GM21381 (cell line): ENCODE measurements around the gene RAB25.
A peak's percentile ranks its signal among the peaks of the same experiment; 100 is the strongest.

Experiments used
- ATAC-seq: cut with Tn5 transposase; IDR thresholded peaks from one replicate; pipeline ENCODE4 v1.9.1; 2021; ENCODE audit warnings: mild to moderate bottlenecking, moderate library complexity; ENCODE audit not compliant: unreplicated experiment

Gene RAB25

GRCh38 chr1:156078728-156079127, 17.8 kb downstream of the RAB25 start:
- no peak for ATAC-seq

DNA sequence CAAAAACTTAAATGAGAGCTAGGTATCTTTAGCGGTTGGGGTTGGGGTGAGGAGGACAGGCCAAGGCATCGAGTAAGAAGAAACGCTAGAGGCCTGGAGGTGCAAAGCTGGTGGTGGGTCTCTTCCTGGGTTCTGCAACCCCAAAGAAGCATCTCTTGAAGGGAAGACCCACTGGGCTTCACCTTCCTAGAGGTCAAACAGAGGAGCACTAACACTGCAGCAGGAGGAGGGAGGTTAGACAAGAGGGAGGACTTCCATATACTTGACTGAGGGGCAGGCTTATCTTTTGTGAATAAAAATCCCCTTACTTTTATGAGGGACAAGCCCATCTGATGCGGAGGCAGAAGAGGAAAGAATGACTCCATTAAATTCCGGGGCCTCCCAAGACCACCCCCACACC, 18.8 kb downstream of the RAB25 start:
- ATAC-seq = no peak

DNA sequence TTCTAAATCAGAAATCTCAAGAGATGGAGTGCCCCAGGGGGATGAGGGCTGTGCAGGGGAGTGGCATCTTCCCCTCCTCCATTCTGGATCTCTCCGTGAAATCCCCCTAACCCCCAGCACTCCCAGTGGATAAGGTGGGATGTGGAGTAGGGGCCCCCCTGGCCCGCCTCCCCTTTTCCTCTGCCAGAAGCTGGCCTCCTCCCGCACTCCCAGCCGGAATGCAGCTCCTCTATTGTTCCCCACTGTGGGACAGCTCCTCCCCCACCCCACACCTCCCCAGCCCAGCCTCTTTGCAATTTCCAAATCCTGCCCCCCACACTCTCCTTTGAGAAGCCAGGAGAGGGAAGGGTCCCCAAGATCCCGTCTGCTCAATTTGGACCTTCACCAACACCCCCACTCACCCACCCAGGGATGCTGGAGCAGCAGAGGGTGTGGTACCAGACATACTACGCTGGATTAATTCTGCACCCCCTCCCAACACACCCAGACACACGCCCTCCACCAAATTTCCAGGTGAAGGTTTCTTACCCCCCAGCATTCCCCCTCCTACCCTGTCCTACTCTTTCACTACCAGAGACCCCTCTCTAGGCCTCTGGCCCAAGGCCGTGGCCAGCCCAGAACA, 19.4 kb downstream of the RAB25 start:
- no peak for ATAC-seq

DNA sequence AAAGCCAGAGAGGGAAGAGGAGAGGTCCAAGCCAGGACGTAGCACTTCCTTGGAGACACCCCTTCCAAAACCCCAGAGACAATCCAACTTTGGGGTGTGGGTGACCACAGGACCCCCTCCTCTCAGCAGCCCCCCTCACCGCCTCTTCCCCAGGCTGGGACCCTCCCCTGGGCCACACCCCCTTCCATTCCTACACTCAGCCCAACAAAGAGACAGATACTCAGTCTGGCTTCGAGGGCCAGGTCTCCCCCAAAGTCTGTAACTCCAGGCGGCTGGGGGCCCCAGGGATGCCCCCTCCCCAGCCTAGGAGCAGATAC, 19.9 kb downstream of the RAB25 start:
- no peak for ATAC-seq

- ATAC-seq = no peak
These were observed 20.4 kb downstream of the RAB25 start for GRCh38 chr1:156081180-156081916.

DNA sequence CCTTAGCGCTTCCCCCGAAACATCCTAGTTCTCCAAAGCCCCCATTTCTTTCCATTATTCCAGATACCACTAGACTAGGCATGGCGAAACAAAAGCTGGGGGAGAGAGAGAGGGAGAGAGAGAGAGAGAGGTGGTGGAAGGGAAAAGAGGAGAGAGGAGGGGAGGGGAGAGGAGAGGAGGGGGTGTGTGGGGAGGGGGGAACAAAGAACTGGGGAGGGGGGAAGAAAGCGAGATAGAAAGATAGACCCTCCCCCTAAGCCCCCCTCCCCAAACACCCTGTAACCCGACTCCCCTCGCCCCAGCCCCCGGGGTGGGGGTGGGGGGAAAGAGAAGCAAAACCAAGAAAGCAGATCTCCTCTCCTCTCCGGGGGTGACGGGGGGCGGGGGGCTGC, 21.0 kb downstream of the RAB25 start:
- no peak for ATAC-seq

DNA sequence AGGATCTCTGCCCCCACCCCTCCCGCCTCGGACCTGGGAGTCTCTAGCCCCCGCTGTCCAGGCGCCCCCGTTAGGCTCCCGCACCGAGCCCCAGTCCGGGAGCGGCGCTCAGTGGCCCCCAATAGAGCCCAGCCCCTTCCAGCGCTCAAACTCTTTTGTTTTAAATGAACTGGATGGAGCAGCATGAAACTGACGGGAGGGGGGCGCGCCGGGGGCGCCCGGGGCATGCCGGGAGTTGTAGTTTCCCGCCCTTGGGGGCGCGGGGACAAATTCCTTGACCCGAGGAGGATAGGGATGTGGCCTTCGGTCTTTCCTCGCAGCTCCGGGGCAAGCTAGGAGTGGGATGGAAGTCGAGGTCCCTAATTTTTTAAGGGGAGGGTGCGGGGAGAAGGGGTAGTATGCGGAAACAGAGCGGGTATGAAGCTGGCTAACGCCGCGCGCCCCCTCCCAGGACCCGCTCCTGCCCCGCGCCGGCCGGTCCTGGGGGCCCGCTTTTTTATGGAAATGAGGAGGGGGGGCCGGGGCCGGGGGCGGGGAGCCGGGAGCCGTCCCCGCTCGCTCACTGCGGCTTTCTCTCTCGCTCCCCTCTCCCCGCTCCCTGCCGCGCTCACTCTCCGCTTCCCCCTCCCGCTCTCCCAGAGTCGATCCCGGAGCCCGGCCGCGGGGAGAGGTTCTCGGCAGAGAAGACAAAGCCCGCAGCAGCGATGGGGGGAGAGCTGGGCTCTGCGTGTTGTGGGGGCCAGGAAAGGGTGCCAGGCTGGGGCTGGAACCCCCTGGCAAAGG, 21.5 kb downstream of the RAB25 start, which contains the start of gene MEX3A:
MEX3A (minus strand) TSS at position 157 of the 783 bp plus-strand sequence. CDS start 467 bp downstream, outside the sequence.
- no peak for ATAC-seq

DNA sequence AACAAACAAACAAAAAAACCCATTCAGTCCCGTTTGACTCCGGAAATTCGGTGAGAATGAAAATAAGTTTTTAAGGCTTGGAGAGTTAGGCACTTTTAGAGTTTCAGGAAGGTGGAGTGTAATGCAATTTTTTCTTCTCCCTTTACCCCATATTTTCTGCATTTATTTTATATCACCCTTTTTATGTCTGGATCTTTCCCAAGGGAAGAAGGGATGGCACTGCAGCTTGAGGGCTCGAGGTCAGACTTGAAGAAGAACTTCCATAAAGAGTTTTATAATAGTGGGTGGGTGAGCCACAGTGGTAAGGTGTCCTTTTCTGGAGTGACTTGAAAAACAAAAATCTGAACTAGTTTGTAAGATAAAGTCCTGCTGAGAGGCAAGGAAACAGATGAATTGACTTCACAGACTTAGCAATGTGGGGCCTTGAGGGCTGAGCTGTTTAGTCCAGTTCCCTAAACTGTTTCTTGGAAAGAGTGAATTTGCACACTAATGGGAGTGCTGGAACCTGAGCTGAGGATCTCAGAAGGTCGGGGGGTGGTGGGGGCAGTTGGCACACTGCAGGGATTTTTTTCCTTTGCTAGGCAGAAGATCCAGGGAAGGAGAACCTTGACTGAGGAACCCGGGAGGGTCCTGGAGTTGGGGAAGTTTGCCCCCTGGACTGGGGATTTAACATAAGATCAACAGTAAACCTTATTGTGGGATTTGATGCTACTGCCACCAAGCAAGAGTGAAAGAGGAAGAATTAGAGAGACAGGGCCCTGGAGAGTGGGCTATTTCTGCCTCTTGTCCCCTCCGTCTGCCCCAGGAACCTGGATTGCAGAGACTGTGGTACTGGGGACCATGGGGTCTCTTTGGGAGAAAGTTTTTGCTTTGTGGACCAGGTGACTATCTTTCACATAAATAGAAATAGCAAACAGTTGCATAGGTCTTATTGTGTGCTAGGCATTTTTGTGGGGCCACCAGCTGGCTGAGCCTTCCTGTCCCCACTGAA, 23.1 kb downstream of the RAB25 start:
- no peak for ATAC-seq

- ATAC-seq = no peak
These were observed 25.3 kb downstream of the RAB25 start for GRCh38 chr1:156086256-156086662.

GRCh38 chr1:156089704-156090103, 28.7 kb downstream of the RAB25 start:
- ATAC-seq = no peak

DNA sequence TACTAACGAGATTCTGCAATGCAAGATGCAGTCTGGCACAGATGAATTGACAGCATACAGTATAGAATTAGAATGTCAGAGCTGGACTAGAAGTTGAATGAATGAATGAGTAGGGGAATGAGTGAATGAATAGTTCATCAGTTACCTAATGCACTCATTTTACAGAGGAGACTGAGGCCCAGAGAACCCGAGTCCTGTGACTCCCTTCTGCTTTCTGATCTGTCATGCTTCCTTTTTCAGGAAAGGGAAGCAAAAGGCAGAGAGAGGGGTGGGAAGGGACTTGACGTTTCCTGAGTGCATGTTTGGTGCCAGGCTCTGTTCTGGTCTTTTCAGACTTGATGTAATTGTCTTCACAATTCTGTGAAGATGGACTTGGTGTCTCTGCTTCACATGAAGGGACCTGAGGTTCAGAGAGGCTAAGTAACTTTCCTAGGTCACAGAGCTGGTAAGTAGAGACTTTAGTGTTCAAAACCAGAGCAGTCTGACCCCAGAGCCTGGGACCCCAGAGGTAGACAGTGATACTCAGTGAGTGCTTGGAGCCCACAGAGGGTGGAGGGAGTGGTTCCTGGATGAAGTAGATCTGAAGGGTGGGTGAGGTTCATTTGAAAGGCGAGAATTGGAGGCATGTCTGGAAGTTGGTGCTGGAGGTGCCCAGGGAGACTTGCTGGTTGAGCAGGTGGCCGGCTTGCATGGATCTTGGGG, 29.3 kb downstream of the RAB25 start:
- no peak for ATAC-seq

DNA sequence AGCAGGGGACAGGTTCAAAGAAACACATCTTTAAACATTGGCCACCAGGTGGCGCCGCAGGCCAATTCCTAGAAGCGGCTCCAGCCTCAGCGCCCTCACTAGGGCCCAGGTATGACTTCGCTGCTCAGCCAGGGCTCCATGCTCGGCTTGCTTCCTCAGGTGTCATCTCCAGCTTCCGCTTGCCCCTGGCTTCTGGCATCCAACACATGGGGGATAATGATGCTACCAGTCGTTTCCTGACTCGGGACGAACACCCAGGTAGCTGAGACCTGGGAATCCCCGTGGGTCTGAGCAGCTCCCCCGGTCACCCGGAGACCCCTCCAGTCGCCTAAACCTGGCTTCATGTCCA, 29.9 kb downstream of the RAB25 start:
- ATAC-seq = no peak

DNA sequence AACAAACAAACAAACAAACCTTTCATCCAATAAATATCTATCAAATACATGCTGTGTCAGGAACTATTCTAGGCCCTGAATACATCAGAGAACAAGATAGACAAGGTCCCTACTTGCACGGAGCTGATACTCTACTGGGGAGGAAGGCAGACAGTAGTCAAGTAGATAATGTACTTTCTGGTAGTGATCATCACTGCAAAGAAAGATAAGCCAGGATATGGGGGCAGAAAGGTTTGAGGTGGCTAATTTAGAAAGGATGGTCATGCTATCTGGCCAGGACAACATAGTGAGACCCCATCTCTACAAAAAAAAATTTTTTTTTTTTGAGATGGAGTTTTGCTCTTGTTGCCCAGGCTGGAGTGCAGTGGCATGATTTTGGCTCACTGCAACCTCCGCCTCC, 30.6 kb downstream of the RAB25 start:
- ATAC-seq = no peak

GRCh38 chr1:156095906-156096508, 35.0 kb downstream of the RAB25 start:
- no peak for ATAC-seq

DNA sequence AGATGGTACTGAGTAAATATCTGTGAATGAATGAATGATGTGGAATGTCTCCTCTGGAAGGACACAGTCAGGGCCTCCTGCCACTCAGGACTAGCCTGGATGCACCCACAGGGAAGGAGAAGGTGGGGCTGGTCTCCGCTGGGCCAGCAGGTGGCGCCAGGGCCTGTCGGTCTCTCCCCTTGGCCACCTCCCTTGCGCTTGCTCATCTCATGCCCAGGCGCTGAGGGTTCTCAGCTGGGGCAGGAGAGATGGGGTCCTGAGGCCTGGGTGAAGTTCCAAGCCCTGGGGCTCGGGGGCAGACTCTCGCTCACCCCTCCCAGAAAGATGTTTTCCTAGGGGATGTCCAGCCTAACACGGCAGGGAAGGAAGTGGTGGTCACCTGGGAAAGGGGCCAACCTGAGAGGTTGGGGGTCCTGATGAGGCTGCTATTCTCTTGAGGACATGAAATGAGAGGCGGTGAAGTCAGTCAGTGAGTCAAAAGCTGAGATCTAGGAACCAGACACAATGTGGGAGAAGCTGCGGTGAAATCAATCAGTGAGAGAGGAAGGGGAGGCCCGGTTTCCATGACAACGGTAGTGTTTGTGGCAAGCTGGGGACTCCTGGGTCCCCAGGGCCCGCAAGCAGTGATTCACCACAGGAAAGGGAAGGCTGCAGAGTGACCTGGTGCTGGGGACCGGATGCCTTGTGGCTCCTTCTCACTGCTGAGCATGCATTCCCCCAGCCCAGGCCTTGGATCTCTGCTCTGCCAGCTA, 35.9 kb downstream of the RAB25 start:
- peak; percentile 58 for ATAC-seq

- ATAC-seq = peak; percentile 5
These were observed 36.7 kb downstream of the RAB25 start for GRCh38 chr1:156097499-156098178.

DNA sequence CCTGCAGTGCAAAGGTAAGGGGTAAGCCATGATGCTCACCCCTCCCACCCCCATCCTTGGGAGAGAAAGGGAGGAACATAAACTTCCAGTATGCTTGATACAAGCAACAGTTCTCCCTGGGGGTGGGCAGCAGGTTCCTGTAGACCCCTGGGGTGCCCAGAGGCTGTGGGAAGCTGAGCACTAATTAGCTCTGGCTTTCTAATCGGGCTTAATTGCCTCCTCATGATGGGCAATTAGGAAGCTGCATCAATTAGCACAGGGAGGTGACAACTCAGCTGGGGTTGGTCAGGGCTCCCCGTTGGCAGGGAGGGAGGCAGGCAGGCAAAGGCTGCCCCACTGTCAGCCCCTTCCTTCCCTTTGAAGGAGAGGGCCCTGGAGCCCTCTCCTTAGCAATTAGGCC, 37.8 kb downstream of the RAB25 start:
- no peak for ATAC-seq

DNA sequence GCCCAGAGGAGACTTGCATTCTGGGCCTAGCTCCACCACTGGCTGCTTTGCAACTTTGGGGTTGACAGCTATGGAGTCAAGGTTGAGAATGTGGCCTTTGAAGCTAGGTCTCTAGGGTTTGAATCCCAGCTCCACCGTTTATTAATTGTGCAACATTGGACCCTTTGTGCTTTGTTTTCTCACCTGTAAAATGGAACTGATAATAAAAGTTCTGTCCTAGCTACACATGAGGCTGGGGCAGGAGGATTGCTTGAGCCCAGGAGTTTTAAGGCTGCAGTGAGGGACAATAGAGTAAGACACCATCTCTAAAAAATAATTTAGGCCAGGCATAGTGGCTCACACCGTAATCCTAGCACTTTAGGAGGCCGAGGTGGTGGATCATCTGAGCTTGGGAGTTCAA, 38.3 kb downstream of the RAB25 start:
- ATAC-seq = no peak
